ENCODE data around the gene GABRA5. TPM values are rescaled to one million over a fixed set of nuclear protein-coding genes. Genes with fewer than 3 reads are reported as not detected.

Gene GABRA5
- total and polyA plus RNA-seq, 10 of the 15 experiments (the other 5 are each of a cell fraction or from before 2014, with no cell fraction given), result 0.10 TPM; not detected in 9

DNA sequence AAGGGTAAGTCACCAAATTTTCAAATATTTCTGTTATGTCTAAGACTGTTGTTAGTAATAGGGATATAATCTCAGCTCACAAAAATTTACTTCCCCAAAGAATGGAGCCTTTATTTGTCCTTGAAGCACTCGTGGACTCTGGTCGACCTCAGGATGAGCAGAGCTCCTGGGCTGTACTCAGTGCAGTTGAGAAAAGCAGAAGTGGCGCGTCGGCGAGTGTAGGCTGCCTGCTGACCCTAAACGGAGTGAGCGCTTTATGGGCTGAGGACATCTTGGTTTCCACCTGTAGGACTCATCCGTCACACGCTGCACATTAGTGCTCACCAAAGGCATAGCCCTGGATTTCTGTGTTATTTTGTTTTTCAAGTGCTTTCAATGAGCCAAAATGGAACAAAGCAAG lies 11.0 kb downstream of the GABRA5 start (continued):
- no peak for TF ChIP-seq REST (IDR thresholded peaks at IDR 0.05; ENCODE audit: low read depth, low read length)

DNA sequence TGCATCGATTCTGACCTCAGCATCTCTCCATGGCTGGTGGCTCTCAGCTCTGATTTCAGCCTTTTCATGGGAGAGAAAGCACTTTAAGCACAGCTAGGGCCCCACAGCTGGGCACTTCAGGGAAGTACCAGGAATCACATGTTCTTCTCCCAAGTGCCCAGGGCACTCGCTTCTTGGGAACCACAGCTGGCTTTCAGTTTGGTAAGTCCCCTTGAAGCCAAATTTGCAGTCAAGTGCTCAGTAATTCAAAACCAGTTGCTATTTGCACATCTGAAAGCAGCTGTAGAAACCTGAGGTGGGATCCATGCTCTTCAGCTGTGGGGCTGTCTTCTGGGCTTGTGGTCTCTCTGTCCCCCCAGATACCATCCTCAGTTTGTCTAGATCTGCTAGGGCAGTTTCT lies 12.8 kb downstream of the GABRA5 start:
- FAIRE-seq, result no peak
- H2AFZ ChIP-seq (ENCODE audit: control insufficient read depth, low read depth, low read length), result no peak overlapping the region
- H3K4me2 ChIP-seq (ENCODE audit: control insufficient read depth, insufficient read depth), result no peak overlapping the region
- no peaks in the 10 kb centered on the region for H4K20me1 ChIP-seq (ENCODE audit: control insufficient read depth, insufficient read depth)
- no peaks in the 10 kb centered on the region; the same call in 2 of the 3 replicates for H3K9me3 ChIP-seq (replicated peaks; ENCODE audit: control insufficient read depth, insufficient read depth, low read length)
- in situ Hi-C loops (cut with MboI) (no loop called here), intact Hi-C loops (cut with micrococcal nuclease; ENCODE audit: unreplicated experiment) (no loop called here)
- H3K4me3 ChIP-seq, result no peak overlapping the region
- POLR2A ChIA-PET, result no interaction called here
- H3K9ac ChIP-seq (ENCODE audit: control insufficient read depth, insufficient read depth, low read length), result no peak overlapping the region
- H3K36me3 ChIP-seq (ENCODE audit: control insufficient read depth in 2 of 2, insufficient read depth in 2 of 2, low read length in 1 of 2), result no peaks in the 10 kb centered on the region
- no peaks in the 10 kb centered on the region for H3K4me1 ChIP-seq (ENCODE audit: control insufficient read depth, insufficient read depth, low read length)
- SMC1A ChIA-PET (ENCODE audit: uncharacterized antibody, unreplicated experiment), result no interaction called here
- H3K27me3 ChIP-seq (replicated peaks in 1 of 2; ENCODE audit: control insufficient read depth in 2 of 2, insufficient read depth in 2 of 2, low read length in 1 of 2), result no peaks in the 10 kb centered on the region
- no peak for DNase-seq (ENCODE audit: low read depth, low spot score)
- H3K79me2 ChIP-seq (ENCODE audit: control insufficient read depth, insufficient read depth, low read length), result no peaks in the 10 kb centered on the region
- CTCF ChIA-PET, result interaction anchor here (1.3 kb wide), 1 partner anchor 10 kb away, joined by 4 read pairs; no protein-coding TSS in a partner anchor
- ATAC-seq, result no peak
- no TSS peak for BruUV-seq (replicated peaks)
- WGBS (ENCODE audit: insufficient coverage, insufficient replicate concordance, low lambda C conversion rate, missing lambda C conversion rate), result 5% methylated on average over 2 of the region's 2 CpGs
- no peak overlapping the region for H3K27ac ChIP-seq (ENCODE audit: control insufficient read depth, insufficient read depth)
- RAD21 ChIA-PET (ENCODE audit: unreplicated experiment), result no interaction called here
- TF ChIP-seq CTCF (IDR thresholded peaks at IDR 0.05 in 2 of 3, conservative IDR thresholded peaks at IDR 0.05 in 1 of 3; ENCODE audit: control insufficient read depth in 2 of 3, extremely low read depth in 1 of 3, insufficient read depth in 1 of 3, low read depth in 3 of 3, low read length in 3 of 3), result no peak
- no peak for TF ChIP-seq CHD4 (IDR thresholded peaks at IDR 0.05)
- TF ChIP-seq PKNOX1 (IDR thresholded peaks at IDR 0.05), result no peak
- no peak for TF ChIP-seq USF1 (IDR thresholded peaks at IDR 0.05; ENCODE audit: borderline replicate concordance, extremely low read length, insufficient read depth, low read depth, low read length)
- no peak for TF ChIP-seq ZBED1 (IDR thresholded peaks at IDR 0.05; ENCODE audit: borderline replicate concordance)
- TF ChIP-seq MXI1 (IDR thresholded peaks at IDR 0.05; ENCODE audit: low read depth, low read length), result no peak
- no peak for TF ChIP-seq ZBTB11 (CRISPR knock-in tag; IDR thresholded peaks at IDR 0.05)

All from GM12878 (cell line).